Measurements from ENCODE around the gene MDP1.

DNA sequence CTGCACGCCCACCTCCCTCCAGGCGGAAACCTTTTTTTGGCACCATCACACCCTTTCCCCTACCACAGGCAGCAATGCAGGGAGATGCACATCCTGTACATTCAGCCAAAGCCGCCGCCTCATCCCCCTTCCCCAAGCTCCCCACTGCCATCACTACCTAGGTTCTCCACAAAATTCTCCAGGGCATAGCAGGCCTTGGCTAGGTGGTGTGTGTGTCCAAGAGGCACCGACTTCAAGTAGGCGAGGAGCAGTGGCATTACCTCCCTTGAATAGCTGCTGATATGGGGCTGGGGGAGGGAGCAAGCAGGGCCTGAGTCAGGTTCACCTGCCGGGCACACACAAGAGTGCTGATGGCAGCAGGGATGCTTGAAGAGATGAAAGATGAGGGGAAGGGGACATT lies 30.8 kb downstream of the MDP1 start:
- TF ChIP-seq, protein P1, sequence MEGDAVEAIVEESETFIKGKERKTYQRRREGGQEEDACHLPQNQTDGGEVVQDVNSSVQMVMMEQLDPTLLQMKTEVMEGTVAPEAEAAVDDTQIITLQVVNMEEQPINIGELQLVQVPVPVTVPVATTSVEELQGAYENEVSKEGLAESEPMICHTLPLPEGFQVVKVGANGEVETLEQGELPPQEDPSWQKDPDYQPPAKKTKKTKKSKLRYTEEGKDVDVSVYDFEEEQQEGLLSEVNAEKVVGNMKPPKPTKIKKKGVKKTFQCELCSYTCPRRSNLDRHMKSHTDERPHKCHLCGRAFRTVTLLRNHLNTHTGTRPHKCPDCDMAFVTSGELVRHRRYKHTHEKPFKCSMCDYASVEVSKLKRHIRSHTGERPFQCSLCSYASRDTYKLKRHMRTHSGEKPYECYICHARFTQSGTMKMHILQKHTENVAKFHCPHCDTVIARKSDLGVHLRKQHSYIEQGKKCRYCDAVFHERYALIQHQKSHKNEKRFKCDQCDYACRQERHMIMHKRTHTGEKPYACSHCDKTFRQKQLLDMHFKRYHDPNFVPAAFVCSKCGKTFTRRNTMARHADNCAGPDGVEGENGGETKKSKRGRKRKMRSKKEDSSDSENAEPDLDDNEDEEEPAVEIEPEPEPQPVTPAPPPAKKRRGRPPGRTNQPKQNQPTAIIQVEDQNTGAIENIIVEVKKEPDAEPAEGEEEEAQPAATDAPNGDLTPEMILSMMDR (IDR thresholded peaks at IDR 0.05) = no peak
- no peak for TF ChIP-seq ZFX (IDR thresholded peaks at IDR 0.05; ENCODE audit: borderline replicate concordance)
